ENCODE data around the gene RGS6.

Gene RGS6

DNA sequence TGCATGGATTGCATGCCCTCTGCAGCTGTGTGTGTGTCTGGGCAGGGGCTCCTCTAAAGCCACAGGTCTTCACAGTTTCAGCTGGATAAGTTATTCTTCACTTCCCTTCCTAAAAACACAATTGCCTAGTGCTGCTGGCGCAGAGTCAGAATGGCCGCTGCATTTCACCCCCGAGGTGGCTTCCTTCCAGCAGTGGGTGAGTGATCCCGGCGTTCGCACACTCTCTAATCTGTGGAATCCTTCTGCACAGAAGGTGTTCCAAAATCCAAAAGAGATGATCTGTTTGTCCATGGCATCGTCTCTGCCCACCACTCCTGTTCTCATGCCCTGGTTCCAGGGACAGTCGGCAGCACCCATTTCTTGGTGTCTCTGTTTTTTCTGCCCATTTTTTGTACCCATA is 620.9 kb downstream of the RGS6 start:
- DNase-seq (ENCODE audit: low read depth in 2 of 2): no peak

DNA sequence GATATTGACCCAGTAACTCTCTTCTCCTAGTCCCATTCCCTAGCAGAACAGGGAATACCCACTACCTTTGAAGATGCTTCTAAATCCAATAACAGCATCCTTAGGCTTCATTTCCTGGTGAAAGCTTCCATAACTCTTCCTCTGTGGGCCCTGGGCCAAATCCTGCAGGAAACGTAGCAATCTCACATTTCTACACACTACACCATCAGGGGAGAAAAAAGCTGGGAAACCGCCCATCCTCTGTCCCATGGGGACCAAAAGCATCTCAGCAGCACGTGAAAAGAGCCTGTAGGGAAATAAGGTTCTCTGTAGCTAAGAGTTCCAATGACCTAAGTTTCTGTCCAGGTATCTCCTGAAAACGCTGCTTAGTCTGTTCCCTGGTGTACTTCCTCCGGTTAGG is 621.4 kb downstream of the RGS6 start:
- DNase-seq (ENCODE audit: low read depth in 2 of 2): no peak

DNA sequence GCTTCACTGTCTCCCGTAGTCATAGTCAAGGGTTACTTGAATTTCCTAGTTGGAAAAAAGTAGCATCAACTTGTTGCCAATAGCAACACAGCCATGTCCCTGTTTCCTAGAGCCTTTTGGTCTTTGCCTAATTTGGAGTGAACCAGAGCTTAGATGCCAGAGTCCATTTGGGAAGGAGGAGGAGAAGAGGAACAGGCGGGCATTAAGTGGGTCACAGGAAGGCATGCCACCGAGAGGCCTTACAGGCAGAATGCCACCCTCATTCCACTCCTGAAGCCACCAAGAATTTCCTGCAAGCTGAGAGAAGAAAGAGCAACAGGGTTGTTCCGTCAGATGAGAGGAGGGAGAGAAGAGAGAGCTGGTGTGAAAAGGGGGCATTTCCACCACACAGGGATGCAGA is 622.2 kb downstream of the RGS6 start:
- no peak for DNase-seq (ENCODE audit: low read depth in 2 of 2)

DNA sequence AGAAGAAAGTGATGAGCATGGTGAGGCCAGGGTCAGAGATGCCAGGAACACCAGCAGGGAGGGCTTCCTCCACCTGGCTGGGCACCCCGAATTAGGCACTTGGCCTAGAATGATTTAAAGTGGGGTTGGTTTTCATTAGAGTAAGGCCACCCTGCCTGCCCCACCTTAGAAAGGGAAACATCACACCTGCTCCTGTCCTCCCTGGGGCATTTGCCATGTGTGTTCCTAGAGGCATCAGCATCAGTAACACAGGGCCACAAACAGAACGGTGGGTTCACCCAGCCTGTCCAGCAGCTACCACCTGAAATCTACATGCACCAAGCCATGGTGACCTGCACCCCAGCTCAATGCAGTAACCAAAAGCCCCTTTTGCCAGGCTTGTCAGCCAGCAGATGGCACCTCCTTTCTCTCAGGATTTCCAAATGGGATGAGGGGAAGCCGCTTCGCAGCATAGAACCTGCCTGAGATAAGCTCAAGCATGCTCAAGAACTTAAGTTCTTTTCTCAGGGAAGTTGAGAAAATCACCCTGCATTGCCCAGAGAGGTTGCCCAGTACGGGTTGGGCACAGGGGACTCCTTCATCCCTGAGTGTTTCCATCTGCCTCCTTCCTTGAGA is 622.9 kb downstream of the RGS6 start:
- DNase-seq (ENCODE audit: low read depth in 2 of 2): no peak

DNA sequence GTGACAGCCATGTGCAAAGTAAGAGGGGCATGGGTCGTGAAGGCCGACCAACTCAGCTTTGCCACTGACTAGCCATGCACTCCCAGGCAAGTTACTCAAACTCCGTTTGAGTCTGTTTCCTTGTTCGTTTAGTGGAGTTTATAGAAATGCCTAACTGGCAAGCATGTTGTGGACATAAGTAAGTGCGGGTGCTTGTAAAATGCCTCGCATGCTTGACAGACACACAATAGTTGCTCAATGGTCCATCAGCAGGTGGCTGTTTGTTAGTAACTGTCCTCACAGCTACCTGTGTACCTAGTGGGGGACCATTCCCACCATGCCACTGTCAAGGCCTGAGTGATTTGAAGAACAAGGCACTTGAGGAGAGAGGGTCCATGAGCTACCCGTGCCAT is 623.4 kb downstream of the RGS6 start:
- DNase-seq (ENCODE audit: low read depth in 2 of 2): no peak

DNA sequence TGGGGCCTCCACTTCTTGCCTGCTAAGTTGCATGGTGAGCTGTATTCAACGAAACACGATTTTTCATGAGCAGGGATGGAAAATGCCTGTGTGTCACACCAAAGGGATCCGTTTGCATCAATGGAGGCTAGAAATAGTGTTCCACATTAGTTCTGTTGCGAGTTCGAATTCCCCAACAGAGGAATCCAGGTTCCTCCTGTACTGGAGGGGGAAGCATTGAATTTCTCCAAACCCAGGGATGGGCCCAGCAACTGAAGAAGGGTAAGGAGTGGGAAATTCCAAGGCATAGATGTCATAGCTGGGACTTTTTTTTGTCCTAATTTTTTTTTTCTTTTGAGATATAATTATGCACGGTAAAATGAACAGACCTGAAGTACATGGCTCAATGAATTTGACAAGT is 625.4 kb downstream of the RGS6 start:
- no peak for DNase-seq (ENCODE audit: low read depth in 2 of 2)

DNA sequence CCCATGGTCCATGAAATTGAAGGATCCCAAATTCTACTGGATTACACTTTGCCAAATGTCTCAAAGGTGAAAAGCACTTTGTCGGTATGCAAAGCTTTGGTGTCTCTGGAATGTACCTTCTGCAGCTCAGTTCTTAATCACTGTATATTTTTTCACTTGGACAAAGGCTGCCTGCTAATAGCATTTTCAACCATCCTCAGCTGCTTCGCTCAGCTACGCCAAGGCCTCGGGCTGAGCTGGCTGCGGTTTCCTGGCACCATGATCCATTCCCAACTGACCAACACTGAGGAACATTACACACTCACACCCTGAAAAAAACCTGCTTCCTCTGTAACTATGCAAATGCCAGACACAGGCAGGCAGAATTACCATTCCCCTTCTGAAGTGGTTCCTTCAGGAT is 626.5 kb downstream of the RGS6 start:
- DNase-seq (ENCODE audit: low read depth in 2 of 2): no peak

DNA sequence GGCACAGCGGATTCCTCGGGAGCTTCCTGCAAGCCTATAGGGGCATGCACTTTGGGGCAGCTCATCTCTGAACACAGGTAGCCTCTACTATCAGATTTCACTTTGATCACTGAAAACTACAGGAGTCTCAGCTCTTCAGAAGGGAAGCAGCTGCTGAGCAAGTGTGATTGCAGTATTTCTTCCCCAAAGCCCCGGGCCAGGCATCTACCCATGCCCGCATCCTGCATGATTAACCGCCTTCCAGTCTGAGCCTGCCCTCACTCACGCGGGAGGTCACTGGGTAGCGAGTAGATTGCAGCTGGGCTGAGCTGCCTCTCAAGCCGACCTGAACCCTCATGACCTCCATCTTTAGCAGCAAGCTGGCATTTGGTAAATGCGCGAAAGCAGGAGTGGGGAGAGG is 627.0 kb downstream of the RGS6 start:
- DNase-seq (ENCODE audit: low read depth in 2 of 2): no peak

DNA sequence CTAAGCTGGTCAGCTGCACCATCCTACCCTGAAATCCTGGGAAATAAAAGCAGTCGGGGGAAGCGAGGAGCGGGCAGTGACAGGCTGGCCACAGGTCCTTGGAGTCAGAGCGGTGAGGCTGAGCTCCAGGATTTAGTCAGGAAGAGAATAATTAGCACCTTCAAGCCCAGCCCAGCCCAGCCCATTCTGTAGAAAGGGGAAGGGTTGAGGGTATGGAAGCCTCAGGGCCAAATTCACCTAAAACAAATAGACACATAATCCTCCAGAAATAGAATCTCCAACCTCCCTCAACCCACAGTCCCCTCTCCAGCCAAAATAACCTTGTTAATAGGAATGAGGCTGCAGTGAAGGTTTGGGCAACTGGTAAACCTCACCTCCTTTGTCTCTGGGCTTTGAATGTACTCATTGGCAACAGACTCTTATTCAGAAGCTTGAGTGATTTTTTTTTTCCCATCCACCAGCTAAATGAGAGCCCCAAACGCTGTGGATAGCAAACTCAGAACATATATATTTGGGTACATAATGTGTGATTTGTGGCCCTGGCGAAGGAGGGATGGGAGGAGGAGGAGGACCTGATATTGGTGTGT is 627.5 kb downstream of the RGS6 start:
- no peak for DNase-seq (ENCODE audit: low read depth in 2 of 2)

DNA sequence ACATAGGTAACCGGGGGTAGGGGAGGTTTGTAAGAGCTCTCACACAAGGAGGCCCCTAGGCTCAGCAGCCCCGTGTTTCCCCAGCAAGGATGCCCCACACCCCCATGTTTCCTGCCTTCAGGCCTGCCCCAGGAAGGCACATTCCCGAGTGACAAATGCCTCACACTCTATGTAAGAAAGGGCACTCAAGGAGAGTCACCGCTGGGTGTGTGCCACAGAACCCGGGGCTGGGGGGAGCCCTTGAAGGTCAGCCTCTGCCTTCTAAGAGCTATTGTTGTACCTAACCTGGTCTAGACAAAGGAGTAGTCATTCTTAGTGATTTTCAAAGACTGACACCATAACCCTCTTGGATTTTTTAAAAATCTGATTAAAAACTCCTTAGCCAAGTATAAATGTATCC is 628.1 kb downstream of the RGS6 start:
- no peak for DNase-seq (ENCODE audit: low read depth in 2 of 2)

DNA sequence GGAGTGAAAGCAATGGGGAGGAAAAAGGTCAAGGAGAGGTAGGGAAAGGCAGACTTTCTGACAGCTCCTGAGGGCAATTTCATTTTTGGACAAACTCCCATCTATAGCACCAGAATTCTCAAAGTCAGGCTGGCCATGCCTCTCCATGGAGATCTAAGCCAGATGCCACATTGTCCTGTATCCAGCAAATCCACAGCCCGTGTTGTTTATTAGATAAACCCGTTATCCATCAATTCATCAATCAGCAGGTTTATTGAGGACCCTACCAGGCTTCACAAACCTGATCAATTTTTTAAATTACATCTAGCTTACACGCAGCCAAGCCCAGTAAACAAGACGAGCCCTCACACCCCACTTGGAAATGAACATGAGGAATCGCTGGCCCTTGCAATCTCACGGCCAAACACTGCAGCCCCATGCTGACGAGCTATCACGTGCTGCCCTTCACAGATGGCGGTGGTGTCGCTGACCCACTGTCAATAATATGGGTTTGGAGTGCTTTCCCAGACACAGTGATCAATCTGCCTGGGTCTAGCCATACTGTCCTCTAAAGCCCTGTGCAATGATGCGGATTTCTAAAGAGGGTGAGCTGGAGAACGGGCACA is 628.8 kb downstream of the RGS6 start:
- DNase-seq (ENCODE audit: low read depth in 2 of 2): no peak

DNA sequence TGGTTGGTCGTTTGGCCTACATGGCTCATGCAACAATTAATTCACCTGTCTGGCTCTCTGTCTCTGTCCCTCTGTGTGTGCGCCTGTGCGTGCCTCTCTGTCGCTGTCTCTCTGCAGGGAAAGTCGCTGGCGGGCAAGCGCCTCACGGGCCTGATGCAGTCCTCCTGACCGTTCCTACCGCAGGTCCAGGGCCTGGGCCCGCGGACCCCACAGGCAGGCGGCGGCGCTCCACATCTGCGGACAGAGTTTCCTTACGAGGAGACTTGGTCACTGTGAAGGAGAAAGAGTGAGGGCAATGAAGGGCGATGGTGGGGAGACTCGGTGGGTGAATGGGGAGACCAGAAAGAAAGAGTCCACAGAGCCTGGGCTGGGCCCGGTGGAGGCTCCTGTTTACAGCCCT is 630.1 kb downstream of the RGS6 start:
- no peak for DNase-seq (ENCODE audit: low read depth in 2 of 2)

DNA sequence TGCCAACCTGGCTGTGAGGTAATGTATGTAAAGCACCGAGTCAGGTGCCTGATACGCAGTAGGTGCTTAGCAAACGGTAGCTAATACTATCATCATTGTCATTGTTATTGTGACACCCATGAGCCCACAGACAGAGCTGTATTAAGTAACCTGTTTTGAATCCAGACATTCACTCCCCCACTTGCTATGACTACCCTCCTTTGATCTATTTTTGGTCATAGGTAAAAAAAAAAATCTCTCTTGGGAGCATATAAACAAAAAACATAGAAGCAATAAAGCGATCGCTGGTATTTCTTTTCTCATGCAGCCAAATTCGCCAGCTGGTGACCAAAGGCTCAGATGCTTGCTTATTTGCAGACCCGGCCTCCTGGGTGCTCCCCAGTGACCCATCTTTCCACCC is 631.4 kb downstream of the RGS6 start:
- no peak for DNase-seq (ENCODE audit: low read depth in 2 of 2)

DNA sequence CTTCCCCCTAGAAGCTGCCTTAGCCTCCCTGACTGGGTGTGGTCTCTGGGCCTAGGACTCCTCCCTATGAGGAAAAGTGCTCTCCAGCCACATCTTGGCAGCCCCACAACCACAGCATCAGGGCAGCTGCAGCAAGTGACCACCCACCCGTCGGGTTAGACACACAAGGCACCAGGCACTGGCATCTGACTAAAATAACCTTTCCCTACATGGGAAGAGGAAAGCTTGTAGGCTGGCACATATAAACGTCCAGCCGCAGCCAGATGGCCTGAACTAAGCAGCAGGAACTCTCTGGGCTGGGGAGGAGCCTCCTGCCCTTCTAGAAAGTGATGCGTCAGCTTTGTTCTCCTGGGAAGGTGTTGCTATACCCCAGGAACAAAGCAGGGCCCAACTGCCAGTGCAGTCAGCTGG is 632.9 kb downstream of the RGS6 start:
- DNase-seq (ENCODE audit: low read depth in 2 of 2): no peak

DNA sequence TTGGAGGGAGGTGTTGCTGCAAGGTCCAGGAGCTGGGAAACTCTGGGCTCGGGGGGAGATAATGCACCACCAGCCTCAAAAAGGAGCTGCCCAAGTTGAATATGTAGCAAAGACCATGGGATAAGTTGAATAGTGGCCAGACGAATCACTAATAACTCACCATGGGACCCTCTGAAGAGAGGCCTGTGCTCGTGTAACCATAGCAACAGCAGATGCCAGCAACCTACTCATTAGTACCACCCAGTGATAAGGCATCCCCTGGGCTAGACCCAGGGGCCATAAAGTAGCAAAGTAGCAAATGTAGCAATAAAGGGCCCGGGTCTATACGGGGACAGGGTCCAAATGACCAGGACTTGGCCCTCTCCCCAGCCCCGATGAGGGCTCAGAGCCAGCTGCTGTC is 633.7 kb downstream of the RGS6 start:
- no peak for DNase-seq (ENCODE audit: low read depth in 2 of 2)

DNA sequence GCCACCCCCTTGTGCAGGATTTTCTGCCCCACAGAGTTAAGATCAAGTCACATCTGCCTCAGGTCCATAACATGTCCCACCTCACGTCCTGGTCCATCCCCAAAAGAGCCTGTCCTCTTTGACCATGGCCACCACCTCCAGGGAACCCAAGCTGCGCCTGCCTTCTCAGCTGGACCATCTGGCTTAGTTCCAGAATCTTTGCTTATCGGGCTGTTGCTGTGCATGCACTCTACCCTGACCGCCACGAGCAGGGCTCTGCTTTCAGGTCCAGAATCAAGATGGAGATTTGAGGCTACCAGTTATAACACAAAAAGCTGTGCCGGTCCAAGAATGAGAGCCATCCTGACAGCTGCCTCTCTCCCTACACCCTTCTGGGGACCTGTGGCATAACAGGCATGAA is 635.0 kb downstream of the RGS6 start:
- DNase-seq (ENCODE audit: low read depth in 2 of 2): no peak

DNA sequence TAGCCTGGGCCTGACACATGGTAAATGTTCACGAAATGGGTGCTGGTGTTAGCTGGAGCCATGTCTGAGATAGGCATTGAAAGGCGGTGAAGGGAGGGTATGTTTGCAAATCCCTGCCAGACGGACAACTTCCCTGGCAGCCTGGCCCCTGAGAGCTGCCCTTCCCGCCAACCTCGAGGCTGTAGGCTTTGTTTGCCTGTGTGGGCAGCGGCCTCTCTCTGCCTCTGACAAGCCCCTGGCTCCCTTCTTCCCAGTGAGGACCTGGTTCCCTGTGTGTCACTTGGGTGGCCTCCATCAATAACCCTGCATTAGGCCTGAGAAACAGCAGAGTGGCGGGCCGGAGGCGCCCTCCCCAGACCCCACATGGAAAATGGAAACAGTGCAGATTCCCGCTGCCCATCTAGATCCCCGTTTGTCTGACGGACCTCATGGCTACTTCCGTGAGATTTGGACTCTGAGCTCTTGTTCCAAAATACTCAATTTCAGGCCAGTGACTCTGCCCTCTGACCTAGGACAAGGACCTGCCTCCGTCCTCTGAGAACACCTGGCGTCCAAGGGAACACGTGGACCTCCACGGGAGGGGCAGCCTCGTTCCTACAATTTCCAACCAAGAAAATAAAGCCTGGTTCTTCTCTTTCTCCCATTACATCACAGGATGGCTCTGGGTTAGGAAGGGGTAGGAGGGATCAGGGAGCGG is 636.2 kb downstream of the RGS6 start:
- DNase-seq (ENCODE audit: low read depth in 2 of 2): no peak

DNA sequence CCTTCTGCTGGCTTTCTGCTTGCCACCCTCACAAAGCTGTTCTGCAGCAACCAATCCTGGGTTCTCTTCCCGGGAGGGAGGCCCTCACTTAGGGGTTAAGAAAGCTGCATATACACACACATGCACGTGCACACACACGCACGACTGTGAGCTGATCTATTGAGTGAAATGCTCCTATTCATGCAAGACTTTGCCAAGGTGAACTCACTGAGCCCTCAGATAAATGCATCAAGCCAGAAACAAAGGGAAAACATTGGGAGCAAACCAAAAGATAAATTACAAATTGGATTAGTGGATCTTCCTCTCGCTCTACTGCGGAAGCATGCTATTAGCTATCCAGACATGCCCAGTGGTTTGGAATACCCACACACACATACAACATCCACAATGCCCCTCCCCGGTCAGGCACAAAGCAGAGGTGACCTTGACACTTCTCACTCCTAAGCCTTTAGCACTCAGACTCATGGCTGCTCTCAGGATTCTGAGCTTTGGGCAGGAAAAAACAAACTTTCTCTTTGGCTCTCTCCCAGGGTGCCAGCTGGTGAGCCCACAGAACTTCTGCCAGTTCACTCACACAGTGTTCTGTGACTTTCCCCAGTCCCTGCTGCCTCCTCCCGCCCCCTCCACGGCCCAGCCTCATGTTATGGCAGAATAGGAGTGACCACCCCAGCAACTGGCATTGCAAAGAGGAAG is 641.6 kb downstream of the RGS6 start:
- no peak for DNase-seq (ENCODE audit: low read depth in 2 of 2)

DNA sequence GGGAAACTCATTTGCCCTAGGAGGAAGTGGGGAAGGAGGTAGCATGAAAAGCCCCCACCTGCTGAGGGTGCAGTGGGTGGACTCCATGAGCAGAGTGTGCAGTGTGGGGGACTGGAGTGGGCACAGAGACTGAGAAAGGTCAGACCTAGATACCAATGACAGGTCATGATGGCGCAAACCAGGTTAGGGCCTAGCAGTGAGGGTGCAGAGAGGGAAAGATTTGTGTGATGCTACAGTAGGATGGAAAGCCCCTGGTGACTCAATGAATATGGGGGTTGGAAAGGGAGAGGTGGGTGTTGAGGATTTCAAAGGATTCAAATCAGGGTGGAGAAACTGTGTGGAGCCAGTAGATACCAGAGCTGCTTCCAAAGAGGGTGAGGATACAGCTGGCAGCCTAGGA is 642.5 kb downstream of the RGS6 start:
- no peak for DNase-seq (ENCODE audit: low read depth in 2 of 2)

DNA sequence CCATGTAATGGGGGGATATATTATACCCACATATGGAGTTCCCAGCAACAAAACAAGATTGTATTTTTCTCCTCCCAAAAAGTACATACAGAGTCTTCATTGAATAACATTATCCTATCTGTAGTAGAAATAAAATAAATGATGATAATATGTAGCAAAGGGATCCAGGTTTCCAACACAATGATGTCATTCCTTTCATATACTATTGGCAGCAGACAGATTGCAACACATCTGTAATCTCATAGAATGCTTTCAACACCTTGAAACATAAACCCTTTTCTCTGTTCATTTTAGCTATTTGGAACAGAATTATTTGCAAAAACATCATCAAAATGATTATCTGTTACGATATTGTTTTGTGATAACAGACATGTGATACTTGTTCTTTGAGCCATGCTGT is 644.0 kb downstream of the RGS6 start:
- DNase-seq (ENCODE audit: low read depth in 2 of 2): no peak

DNA sequence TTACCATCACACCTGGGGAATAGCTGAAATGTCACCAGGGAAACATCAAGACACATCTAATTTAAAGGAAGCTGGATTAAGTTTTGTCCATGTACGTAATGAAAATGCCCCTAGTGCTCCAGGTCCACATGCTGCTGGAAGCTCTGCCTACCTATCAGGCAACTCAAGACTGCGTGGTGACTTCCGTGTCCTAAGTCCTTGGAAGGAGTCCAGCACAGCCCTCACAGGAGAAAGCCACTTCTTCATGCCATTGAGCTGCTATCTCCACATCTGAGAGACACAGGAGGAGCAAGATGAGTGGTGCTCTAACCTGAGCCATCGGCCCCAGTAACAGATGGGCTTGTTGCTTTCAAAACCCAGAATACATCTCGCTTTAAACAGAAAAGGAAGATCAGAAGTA is 645.3 kb downstream of the RGS6 start:
- DNase-seq (ENCODE audit: low read depth in 2 of 2): no peak

DNA sequence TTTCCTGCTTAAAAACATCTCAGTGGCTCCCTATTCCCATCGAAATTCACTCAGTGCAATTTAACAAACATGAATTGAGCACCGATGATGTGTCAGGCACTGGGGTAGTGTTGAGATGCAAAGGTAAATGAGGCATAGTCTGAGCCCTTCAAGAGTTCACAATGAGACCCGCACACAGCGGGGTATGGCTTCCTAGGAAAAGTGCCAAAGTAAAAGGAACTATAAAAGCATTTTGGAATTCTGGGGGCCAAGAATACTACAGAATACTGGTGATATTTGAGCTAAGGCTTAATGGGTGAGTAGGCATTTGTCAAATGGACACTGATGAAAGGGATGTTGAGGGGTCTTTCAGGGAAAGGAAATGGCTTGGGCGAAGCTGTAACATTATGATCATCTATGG is 646.3 kb downstream of the RGS6 start:
- no peak for DNase-seq (ENCODE audit: low read depth in 2 of 2)

DNA sequence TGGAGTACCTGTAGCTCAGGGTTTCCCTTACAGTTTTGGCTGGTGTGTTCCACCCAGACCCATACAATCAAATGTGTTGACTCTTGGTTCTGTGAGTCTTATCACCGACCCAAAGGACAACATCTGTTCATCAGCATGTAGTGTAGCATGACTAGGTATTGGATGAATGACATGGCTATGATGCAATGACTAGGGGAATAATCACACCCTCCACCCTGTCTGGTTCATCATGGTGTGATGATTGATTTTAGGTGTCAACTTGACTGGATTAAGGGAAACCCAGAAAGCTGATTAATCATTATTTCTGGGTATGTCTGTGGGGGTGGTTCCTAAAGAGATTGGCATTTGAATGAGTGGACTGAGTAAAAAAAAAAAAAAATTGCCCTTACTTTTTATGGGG is 650.4 kb downstream of the RGS6 start:
- DNase-seq (ENCODE audit: low read depth in 2 of 2): no peak

Data from stimulated activated CD8-positive, alpha-beta memory T cell treated with anti-CD3 and anti-CD28 coated beads, Interleukin-2, amount 100 ng/mL, for 48 hours (primary cell).